ENCODE measurements around the gene PIK3CD.

The PIK3CD gene

DNA sequence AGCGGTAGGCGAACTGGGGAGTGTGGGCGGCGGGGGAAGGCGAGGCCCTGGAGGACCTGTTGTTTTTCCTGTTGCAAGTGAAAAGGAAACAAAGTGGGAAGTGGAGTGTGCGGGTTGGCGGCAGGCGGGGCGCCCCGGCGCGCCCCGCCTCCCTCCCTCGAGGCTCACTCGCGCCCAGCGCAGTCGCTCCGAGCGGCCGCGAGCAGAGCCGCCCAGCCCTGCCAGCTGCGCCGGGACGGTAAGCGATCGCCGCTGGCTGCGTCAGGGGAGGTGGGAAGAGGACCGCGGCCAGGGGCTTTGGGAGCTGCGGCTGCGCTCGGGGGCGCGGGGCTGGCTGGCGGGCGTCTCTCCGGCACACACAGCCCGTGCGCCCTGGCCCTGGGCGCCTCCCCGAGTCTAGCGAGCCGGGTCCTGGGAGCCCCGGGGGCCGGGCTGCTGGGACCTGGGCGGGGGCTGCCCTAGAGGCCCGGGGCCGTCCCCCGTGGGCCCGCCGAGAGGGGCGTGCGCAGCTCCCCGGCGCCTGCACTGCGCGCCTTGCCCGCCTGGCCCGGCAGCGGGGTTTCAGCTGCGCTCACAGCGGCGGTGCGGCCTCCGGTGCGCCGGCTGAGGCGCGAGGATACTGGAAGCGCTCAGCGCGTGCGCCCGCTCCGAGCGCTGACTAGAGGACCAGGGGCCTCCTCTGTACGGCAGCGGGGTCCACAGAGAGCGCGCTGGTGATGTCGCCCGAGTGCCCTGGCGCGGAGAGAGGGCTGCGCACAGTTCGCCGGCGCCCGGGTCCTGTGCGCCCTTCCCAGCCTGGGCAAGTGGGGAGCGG lies at the start of gene PIK3CD:
Gene PIK3CD, plus strand, starts transcription at position 167 of the 814 bp plus-strand sequence. CDS start 58,725 bp downstream, outside the sequence.
- in situ Hi-C loops (cut with HindIII; ENCODE audit: low pct_ligation_motif_present, low pct_unique_long_range_greater_than_20kb, low sequenced_read_pairs): no loop called here
- no peak for DNase-seq

DNA sequence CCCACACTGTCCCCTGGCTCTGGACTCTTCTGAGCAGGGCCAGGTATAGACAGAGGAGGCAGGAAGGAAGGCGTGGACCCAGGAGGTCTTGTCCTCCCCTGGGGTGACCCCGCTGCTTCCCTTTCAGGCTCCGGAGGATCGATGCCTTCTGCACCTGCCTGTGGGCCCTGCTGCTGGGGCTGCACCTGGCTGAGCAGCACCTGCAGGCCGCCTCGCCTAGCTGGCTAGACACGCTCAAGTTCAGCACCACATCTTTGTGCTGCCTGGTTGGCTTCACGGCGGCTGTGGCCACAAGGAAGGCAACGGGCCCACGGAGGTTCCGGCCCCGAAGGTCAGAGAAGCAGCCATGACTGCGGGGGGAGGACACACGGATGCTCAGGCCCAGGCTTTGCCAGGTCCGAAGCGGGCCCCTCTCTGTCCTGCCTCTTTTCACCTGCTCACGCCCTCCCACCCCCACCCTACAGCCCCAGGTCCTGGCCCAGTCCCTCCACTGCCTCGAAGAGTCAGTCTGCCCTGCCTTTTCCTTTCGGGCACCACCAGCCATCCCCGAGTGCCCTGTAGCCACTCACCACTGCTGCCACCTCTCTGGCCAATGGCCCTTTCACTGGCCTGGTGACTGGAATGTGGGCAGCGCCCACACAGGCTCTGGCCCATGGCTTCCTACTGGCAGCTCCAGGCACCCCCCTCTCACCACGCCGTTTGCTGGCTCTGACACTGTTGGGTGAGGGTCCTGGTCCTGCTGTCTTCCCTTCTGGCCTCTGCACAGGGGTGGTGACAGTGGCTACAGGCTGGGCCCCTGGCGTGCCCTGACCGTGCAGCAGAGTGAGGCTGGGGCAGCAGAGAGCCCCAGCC lies 49.4 kb upstream of the PIK3CD start:
- in situ Hi-C loops (cut with HindIII; ENCODE audit: low pct_ligation_motif_present, low pct_unique_long_range_greater_than_20kb, low sequenced_read_pairs): no loop called here
- DNase-seq: no peak

DNA sequence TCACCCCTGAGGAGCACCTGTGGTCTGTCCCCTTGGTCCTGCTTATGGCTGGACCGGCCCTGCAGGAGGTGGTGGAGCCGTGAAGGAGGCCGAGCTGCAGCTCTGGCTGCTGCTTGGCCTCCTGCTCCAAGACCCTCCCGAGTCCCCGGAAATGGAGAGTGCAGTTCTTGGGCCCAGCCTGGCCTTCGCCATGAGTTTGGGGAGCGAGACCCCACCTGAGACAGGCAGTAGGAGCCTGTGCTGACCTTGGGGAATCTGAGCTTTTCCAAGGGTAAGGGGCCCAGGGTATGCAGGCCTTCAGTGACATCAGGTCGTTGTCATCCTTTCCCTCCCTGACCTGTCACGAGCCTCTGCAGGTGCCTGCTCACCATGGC lies 48.8 kb upstream of the PIK3CD start:
- in situ Hi-C loops (cut with HindIII; ENCODE audit: low pct_ligation_motif_present, low pct_unique_long_range_greater_than_20kb, low sequenced_read_pairs): no loop called here
- no peak for DNase-seq

DNA sequence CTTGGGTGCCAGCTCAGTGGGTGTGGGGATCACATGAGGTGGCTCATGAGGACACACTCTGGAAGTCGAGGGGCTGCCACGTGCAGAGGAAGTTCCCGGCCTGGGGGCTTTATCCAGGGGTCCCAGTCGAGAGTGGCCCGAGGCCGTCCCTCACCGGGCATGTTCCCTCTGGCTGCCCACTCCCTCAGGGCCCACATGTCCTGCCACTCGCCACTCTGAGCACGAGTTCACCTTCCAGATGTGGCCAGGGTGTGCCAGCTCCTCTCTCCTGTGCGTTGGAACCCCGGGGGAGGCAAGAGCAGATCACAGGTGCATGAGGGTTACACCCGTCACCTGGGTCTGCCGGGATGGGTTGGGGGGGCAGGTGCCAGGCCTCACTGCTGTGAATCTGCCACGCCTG lies 48.2 kb upstream of the PIK3CD start:
- in situ Hi-C loops (cut with HindIII; ENCODE audit: low pct_ligation_motif_present, low pct_unique_long_range_greater_than_20kb, low sequenced_read_pairs): no loop called here
- DNase-seq: no peak

DNA sequence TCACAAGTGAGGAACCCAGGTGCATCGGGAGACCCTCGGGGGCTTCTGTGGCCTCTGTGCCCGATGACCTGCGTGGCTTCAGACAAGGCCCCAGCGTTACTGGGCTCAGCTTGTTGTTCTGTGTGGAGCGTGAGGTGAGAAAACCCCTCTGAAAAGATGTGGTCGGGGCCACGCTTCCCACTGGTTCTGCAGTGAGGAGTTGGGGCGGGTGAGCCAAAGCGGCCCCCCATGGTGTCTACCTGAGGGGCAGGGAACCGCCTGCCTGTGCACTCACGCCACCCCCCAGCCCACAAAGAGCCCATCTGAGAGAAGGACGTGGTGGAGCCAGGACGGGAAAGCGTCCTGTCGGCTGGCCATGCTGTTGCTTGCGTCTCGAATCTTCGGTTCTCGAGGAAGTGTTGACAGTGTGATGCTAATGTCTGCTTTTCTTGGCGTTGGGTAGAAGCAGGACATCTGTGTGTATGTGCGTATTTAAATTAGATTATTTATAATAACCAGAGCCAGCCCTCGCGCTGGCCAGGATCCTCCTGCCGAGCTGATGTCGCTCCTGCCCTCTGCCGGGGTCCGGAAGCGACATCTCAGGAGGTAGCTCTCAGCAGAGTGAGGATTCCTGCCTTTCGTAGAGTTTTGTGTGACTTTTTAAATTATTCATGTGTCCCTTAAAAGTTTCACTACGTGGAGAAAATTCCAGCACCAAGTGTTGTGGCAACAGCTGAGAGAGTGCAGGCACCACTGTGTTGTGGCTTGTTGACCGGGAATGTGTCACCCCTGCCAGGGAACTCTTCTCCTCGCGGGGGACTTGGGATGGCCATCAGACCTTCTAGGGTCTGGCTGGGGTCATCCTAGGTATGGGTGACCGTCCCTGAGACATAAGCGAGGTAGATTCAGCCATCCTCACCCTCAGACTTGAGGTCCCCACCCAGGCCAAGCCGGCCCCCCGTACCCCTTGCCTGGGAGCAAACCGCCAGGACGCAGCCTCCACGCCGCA lies 47.5 kb upstream of the PIK3CD start:
- DNase-seq: no peak
- in situ Hi-C loops (cut with HindIII; ENCODE audit: low pct_ligation_motif_present, low pct_unique_long_range_greater_than_20kb, low sequenced_read_pairs): no loop called here

DNA sequence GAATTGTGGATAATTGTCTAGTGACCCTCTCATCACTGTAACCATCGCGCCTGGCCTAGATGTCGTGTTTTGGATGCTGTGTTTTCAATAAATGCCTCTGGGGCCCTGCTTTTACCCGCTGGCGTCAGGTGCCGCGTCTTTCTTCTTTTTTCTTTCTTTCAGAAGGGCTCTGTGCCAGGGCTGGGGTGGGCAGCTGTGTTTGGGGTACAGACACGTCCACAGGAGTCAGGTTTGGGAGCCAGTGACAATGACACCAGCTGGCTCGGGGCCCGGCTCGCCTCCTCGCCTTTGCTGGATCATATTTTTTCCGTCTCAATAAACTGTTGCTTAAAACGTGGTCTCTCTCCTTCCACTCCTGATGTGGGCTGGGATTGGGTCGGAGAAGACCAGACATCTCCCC lies 46.7 kb upstream of the PIK3CD start:
- DNase-seq: no peak
- in situ Hi-C loops (cut with HindIII; ENCODE audit: low pct_ligation_motif_present, low pct_unique_long_range_greater_than_20kb, low sequenced_read_pairs): no loop called here

DNA sequence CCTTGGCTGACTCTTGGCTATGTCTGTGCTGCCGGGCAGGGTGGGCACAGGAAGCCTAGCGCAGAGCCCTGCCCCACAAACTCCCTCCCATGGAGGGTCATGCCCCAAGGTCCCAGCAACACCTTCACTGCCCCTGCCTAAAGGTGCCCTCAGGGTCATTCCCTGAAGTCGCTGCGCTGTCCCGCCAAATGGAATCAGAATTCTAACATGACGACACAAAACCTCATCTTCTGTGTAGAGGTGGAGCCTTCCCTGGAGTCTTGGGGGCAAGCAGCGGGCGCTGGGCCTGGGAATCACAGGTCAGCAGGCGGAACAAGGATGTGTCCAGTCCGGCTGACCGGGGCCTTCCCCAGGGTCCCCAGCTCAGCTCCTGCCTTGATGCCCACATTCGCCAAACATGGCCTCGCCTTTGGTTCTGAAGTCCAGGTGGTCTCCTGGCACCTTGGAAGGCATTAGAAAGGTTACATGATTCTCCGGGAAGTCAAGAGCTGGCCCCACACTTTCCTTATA lies 45.5 kb upstream of the PIK3CD start:
- in situ Hi-C loops (cut with HindIII; ENCODE audit: low pct_ligation_motif_present, low pct_unique_long_range_greater_than_20kb, low sequenced_read_pairs): no loop called here

DNA sequence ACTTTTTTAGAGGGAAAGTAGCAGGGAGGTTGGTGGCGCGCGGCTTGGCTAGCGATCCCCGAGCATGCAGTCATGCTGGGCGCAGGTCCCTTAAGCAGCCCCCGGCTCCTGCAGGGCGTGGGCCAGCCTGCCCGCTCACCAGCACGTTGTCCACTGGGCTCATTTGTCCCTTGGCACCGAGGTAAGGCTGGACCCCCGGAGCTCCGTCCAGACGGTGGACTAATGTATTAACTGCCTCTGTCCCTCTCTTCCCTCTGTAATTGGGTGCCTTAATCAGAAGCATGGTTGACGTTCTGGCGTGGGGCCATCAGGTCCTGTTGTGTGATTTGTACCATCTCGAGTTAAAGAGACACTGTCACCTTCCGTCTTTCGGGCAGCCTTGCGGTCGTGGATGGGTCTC lies 45.1 kb upstream of the PIK3CD start:
- in situ Hi-C loops (cut with HindIII; ENCODE audit: low pct_ligation_motif_present, low pct_unique_long_range_greater_than_20kb, low sequenced_read_pairs): no loop called here
- DNase-seq: no peak

More for the DNA sequence above, 45.5 kb upstream of the PIK3CD start:
- no peak for DNase-seq

DNA sequence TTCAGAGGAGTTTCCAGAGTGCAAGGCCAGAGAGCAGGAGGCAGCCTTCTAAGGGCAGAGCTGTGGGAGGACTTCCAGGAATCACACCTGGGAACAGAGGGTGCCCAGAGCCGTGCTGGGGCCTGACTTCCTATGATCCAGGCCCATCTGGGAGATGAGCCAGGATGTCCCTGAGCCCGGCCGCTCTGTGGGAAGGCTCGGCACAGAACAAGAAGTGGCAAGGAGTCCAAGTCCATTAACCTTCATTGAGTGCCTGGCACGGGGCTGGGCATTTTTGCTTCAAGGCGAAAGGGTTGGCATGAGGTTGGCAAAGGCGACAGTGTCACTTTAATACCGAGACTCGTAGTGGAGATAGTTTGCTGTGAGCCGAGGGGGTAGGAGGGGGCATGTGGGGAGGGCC lies 44.6 kb upstream of the PIK3CD start:
- DNase-seq: no peak
- in situ Hi-C loops (cut with HindIII; ENCODE audit: low pct_ligation_motif_present, low pct_unique_long_range_greater_than_20kb, low sequenced_read_pairs): no loop called here

DNA sequence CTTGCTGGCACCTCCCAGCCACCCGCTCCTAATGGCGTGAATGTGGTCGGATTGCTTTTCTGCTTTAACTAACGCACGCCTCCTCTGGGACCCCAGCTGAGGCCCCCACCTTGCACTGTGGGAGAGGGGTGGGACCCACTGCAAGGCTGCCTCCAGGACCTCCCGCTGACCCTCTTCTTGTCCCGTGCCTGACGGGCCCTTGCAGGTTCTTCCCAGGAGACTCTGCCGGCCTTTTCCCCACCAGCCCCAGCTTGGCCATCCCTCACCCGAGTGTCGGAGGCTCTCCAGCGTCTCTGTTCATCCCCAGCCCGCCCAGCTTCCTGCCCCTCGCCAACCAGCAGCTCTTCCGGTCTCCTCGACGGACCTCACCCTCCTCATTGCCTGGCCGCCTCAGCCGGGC lies 44.2 kb upstream of the PIK3CD start:
- in situ Hi-C loops (cut with HindIII; ENCODE audit: low pct_ligation_motif_present, low pct_unique_long_range_greater_than_20kb, low sequenced_read_pairs): no loop called here
- DNase-seq: no peak

DNA sequence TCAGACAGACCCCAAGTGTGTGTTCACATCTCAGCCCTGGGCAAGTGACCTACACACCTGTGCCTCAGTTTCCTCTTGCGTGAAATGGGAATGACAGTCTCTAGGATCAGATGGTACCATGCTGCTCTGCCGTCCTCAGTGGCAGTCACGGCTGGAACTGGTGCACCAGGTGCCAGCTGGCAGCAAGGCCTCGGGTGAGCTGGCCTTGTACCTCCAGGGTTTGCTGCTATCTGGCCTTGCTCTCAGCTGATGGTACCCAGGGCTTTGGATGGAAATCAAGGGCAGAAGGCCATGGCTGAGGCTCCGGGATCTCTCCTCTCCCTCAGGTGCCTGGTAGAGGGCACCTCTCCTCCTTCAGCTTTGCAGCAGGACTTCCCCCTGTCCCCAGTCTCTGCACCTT lies 41.5 kb upstream of the PIK3CD start:
- in situ Hi-C loops (cut with HindIII; ENCODE audit: low pct_ligation_motif_present, low pct_unique_long_range_greater_than_20kb, low sequenced_read_pairs): no loop called here
- no peak for DNase-seq

DNA sequence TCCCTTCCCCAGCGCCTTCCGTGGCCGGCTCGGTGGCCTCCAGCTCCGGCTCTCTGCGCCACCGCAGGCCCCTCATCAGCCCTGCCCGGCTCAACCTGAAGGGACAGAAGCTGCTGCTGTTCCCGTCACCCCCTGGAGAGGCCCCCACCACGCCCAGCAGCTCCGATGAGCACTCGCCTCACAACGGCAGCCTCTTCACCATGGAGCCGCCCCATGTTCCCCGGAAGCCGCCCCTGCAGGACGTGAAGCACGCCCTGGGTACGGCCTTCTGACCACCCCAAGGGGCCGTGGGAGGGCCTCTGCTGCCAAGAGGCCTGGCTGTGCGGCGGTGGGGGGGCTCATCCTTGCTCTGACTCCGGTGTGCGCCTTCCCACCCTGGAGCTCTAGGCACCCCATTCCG lies 41.0 kb upstream of the PIK3CD start:
- in situ Hi-C loops (cut with HindIII; ENCODE audit: low pct_ligation_motif_present, low pct_unique_long_range_greater_than_20kb, low sequenced_read_pairs): no loop called here
- no peak for DNase-seq

DNA sequence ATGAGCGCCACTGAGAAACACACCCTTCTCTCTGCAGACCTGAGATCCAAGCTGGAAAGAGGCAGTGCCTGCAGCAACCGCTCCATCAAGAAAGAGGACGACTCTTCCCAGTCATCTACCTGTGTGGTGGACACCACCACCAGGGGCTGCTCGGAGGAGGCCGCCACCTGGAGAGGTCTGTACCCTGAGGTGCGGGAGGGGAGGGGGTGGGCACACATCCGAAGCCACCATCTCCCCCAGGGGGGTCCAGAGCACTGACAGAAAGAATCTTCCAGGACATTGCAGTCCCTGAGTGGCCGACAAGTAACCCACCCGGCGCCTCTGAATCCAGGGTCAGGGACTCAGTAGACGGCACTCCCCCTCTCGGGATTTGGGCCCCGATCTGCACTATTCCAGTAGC lies 39.8 kb upstream of the PIK3CD start:
- DNase-seq: no peak
- in situ Hi-C loops (cut with HindIII; ENCODE audit: low pct_ligation_motif_present, low pct_unique_long_range_greater_than_20kb, low sequenced_read_pairs): no loop called here

DNA sequence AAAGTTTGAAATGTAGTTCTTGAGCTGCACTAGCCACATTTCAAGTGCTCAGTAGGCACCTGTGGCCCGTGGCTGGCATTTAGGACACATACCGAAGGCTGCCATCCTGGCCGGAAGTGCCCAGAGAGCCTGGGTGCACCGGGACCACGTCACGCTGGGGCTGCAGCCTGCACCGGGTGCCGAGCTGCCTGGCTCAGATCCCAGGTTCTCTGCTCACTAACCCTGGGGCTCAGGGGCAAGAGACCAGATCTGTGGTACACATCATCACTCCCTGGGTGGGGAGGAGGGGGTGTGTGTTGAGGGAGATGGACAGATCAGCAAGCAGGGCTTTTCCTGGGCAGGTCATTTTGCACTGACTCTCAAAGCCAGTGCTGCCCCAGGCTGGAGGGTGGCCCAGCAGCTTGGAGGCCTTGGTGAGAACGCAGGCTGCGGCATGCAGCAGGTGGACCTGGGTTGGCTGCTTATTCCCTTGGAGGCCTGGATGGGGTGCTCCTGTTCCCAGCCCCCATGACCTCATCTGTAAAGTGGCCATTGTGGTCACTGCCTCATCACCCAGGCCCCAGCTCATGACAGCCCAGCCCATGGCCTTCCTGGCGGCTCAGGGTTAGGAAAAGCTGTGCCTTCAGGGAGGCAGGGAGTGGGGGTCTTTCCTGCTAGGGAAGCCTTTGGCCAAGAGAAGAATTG lies 39.2 kb upstream of the PIK3CD start:
- in situ Hi-C loops (cut with HindIII; ENCODE audit: low pct_ligation_motif_present, low pct_unique_long_range_greater_than_20kb, low sequenced_read_pairs): no loop called here

DNA sequence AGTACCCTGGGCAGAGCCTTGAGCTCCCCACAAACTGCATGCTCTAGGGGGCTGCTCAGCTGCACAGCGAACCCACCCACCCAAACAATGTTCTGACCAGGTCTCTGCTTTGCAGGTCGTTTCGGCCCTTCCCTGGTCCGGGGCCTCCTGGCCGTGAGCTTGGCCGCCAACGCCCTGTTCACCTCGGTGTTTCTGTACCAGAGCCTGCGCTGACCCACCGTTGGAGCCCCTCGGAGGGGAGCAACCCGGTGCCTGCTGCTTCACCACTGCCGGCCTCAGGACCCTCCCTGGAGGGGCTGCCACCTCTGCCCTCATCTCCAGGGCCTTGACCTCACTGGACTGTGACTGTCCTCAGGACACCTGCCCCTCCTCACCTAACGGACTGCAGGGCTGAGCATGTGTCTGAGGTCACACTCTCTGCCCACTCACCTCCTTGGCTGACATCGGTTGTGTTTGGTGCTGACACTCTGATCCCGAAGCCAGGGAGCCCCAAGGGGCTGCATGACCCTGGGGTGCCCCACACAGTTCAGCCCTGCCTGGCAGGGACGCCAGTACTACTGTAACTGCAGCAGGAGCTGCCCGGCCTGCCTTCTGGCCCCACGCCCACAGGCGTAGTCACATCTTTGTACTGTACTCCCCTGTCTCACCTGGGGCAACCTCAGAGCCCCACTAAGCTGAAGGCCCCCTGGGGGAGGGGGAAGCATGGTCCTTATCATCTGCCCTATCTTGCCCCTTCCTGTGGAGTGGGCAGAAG lies 38.5 kb upstream of the PIK3CD start:
- in situ Hi-C loops (cut with HindIII; ENCODE audit: low pct_ligation_motif_present, low pct_unique_long_range_greater_than_20kb, low sequenced_read_pairs): no loop called here
- DNase-seq: no peak

More for the DNA sequence above, 39.2 kb upstream of the PIK3CD start:
- no peak for DNase-seq

DNA sequence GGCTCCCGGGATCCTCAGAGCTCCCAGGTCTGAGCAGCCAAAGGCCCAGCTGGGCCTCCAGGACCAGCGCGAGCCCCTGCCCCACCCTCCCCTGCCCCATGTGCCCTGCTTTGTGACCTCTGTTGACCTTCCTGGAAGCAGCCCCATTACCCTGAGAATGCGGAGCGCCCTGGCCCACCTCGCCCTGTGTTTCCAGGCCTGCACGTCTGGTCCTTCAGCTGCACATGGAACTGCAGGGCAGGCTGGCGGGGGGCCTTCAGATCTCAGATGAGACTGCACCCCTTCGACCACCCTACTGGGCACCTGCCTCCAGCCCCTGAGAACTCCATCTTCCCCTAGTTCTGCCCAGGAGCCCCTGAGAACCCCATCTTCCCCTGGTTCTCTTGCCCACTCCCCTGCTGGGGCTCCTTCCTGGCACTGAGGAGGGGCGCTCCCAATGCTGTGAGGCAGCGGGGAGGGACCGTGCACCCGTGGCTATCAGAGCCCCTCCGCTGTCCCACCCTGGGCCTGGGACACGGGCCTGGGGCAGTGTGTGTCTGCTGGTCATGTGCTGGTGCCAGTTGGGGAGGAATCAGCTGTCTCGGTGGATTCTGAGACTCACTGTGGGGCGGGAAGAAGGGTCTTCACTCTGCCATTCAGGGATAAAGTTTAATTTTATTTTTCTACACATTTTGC lies 37.8 kb upstream of the PIK3CD start:
- no peak for DNase-seq
- in situ Hi-C loops (cut with HindIII; ENCODE audit: low pct_ligation_motif_present, low pct_unique_long_range_greater_than_20kb, low sequenced_read_pairs): no loop called here

Measured in ACHN (cell line).